NCI-H2196 (cell line): ENCODE data around the gene PLA2G15.

Source experiments
- DNase-seq: peaks from one replicate; lab custom pipeline; 2025; ENCODE audit not compliant: unreplicated experiment; lab: John Stamatoyannopoulos, UW

Gene PLA2G15

DNA sequence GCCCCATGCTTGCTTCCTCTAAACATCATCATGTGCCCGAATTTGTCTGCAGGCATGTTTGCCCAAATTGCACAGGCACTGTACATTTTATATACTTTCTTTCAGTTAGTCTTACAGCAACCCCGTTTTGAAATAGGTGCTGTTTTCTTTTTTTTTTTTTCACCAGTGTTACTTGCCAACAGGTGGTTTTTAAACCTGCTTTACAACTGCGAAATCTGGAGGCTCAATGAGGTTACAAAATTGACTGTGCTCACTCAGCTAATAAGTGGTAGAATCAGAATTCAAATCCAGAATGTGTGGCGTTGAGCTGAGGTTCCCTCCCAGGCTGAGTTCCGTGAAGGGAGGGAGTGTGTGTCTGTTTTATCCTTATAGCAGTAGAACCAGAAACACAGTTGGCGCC is 5.8 kb downstream of the PLA2G15 start:
- DNase-seq, result no peak

DNA sequence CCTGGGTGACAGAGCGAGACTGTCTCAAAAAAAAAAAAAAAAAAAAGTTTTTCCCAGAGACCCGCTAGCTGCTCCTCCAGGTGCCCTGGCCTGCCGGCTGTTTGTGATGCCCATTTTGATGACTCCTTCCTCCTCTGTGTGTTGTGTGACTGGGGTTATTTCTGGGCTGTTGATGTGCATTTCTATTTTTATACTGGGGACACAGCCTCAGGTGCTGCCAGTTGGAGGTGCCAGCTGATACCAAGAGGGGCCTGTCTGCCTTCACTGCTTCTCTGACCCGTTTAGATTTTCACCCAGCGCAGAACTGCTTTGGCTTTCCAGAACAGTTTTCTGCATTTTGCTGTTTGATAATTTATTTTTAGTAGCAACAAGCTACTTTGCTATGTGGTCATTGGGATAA is 6.7 kb downstream of the PLA2G15 start:
- no peak for DNase-seq

DNA sequence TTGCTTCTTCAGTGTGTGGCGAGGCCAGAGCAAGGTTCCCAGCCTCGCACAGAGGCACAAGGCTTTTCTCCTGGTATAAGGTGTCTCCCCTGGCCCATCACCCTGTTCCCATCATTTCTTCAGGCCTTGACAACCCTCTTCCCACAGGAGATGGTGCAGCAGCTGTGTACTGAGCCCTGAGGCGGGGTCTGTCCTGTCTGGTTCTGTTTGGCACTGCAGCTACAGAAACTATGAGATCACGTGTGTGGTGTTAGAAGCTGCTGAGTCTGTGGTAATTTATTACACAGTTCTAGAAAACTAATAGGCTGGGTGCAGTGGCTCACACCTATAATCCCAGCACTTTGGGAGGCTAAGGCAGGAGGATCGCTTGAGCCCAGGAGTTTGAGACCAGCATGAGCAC is 7.2 kb downstream of the PLA2G15 start:
- no peak for DNase-seq

DNA sequence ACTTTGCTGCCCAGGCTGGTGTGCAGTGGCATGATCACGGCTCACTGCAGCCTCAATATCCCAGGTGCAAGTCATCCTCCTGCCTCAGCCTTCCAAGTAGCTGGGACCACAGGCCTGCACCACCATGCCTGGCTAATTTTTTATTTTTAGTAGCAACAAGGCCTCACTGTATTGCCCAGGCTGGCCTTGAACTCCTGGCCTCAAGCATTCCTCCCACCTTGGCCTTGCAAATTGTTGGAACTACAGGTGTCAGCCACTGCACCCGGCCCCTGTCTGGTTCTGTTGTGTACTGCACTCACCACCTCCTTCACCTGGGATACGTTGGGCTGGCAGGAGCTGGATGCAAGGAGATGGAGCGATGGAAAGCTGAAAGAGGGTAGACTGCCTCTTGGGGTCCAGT is 8.5 kb downstream of the PLA2G15 start:
- no peak for DNase-seq

DNA sequence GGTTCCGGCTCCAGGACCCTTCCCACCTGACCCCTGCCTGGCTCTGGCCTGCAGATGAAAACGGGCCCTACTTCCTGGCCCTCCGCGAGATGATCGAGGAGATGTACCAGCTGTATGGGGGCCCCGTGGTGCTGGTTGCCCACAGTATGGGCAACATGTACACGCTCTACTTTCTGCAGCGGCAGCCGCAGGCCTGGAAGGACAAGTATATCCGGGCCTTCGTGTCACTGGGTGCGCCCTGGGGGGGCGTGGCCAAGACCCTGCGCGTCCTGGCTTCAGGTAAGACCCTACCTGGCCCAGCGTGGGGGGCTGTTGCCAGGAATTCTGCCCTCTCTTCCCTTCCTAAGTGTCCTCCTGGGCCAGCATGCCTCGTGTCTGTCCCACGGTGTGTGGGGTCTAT is 10.5 kb downstream of the PLA2G15 start:
- DNase-seq, result no peak

GRCh38 chr16:68257251-68257905 is 12.2 kb downstream of the PLA2G15 start:
- DNase-seq, result peak; percentile 72

DNA sequence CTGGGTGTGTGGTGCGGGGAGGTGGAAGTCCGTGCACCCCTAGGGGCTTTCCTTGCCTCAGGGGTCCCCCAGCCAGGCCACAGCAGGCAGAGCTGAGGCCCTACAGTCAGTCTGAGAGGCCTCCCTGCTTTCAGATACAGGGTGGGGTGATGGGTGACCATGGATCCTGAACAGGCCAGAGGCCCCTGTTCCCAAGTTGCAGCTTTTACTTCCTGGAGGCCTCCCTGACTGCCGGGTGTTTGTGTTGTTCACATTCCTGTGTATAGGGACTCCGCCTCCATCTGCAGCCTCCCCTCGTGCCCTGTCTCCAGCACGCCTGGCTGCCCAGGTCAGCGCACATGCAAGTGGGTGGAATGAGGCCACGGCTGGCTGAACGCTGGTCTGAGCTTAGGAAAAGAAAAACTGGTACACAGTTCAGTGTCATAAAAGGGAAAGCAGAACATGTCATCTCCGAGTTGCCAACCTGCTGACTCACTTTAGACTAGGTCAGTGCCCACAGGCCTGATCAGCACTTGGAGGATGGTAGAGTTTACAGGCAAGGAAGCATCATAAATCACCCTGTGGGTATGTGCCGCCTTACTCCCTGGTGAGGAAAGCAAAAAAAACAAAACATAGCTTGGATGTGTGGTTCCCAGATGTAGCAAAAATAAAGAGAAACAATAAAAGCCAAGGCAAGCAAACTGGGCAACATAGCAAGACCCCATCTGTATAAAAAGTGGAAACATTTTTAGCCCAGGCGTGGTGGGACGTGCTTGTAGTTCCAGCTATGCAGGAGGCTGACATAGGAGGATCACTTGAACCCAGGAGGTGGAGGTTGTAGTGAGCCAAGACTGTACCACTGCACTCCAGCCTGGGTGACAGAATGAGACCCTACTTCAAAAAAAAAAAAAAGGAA is 13.0 kb downstream of the PLA2G15 start:
- DNase-seq, result peak; percentile 18

DNA sequence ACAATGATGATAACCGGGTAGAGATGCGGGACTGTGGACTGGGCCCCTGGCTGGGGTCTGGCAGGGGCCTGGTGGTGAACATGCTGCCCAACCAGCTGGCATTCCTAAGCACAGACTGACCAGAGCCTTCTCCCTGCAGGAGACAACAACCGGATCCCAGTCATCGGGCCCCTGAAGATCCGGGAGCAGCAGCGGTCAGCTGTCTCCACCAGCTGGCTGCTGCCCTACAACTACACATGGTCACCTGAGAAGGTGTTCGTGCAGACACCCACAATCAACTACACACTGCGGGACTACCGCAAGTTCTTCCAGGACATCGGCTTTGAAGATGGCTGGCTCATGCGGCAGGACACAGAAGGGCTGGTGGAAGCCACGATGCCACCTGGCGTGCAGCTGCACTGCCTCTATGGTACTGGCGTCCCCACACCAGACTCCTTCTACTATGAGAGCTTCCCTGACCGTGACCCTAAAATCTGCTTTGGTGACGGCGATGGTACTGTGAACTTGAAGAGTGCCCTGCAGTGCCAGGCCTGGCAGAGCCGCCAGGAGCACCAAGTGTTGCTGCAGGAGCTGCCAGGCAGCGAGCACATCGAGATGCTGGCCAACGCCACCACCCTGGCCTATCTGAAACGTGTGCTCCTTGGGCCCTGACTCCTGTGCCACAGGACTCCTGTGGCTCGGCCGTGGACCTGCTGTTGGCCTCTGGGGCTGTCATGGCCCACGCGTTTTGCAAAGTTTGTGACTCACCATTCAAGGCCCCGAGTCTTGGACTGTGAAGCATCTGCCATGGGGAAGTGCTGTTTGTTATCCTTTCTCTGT is 14.0 kb downstream of the PLA2G15 start:
- DNase-seq, result no peak

- DNase-seq, result no peak
These were observed 18.5 kb downstream of the PLA2G15 start for GRCh38 chr16:68263559-68264127.

DNA sequence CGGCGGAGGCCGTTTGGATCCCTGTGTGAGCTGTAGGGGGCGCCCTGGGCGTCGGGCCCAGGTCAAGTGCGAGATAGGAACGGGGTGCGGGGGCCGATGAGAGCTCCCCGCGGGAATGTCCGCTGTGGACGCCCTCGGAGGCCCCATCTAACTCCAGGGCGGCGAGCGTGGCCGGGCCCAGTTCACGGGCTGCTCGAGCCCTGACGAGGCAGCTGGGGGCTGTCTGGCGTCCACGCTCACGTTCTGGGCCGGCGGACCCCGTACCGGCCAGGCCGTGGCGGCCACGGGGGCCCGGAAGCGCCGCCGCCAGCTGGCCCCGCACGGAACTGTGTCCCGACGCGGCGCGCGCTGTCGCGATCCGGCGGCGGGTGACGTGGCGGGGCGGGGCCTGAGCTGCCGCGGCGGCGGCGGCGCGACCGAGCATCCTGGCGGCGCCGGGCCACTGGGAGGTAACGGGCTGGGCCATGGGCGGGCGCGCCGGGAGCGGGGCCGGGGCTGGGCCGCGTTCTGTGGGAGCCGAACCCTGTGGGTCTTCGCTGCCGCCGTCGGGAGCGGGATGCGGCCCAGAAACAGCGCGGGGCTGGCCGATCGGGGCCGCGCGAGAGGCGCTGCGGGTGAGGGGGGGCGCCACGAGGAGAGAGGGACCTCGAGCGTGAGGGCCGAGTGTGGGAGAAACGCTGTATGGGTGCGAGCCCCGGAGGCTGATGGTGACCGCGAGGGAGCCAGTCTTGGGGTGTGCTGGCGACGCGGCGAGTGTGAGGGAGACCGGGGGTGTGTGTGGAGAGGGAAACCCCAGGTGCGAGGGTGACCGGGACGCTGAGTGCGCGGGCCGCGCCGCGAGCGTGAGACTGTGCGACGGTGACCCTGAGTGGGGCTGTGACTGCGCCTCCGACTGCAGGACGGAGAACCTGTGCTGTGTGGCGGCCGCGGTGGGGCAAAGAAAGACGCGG is 19.2 kb downstream of the PLA2G15 start, which contains the start of gene SLC7A6:
Gene SLC7A6, plus strand, starts transcription at position 399 of the 950 bp plus-strand sequence. CDS start 10,201 bp downstream, outside the sequence.
- peak; percentile 27 for DNase-seq

- DNase-seq, result peak; percentile 11
These were observed 20.1 kb downstream of the PLA2G15 start for GRCh38 chr16:68265078-68265920.

GRCh38 chr16:68267612-68268405 is 22.6 kb downstream of the PLA2G15 start:
- DNase-seq, result no peak

GRCh38 chr16:68269793-68270192 is 24.6 kb downstream of the PLA2G15 start:
- DNase-seq, result no peak

- no peak for DNase-seq
These were observed 25.2 kb downstream of the PLA2G15 start for GRCh38 chr16:68270353-68270752.

DNA sequence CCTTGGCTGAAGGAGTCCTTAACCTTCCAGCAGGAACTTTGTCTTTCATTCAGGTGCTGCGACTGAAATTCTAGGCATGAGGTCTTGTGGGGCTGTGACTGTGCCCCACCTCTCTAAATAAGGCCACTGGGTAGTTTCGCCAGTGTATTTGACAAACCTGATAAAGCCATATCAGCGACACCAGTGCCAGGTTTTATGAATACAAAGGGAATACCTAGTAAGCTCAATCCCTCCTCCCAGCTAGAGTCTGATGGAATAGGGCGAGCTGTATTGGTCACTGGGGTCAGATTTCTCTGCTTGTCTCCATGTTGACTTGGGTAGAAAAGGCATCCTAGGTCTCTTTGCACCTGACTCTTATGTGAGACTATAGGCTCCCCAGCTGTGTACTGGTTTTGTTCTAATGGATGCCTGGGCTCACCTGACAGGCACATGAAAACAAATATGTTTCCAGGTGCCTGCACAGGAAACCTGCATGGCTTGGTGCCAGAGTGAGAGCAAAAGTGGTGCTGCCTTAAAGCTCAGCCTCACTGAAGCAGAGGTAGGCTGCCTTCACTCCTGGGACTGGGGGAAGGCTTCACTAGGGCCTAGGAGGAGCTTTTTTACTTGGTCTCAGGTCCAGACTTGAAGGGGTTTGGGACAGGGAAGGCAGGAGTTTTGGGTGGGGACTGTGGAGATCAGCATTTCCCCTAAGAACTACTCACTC is 27.5 kb downstream of the PLA2G15 start:
- DNase-seq, result peak; percentile 65

- no peak for DNase-seq
These were observed 28.3 kb downstream of the PLA2G15 start for GRCh38 chr16:68273459-68273858.

- DNase-seq, result no peak
These were observed 28.7 kb downstream of the PLA2G15 start for GRCh38 chr16:68273896-68274295.

DNA sequence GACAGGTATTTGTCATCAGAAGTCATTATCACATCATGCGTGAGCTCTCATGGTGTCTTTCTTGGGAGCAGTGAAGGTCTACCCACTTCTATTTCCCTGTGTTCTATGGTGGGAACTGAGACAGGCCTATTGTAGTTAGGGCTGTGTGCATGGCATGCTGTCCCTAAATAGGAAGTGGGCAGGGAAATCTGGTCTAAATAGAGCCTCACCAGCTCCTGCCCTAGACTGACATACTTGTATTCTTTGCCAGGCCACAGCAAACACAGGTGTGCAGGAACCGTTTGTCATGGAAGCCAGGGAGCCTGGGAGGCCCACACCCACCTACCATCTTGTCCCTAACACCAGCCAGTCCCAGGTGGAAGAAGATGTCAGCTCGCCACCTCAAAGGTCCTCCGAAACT is 29.3 kb downstream of the PLA2G15 start:
- DNase-seq, result no peak
